NCI-H1694 treated with DMSO at 0.1 percent for 48 hours (cell line): ENCODE results near the gene MCM3AP.

Experiments used
- DNase-seq: peaks from one replicate; lab custom pipeline; 2025; lab: John Stamatoyannopoulos, UW

The MCM3AP gene

DNA sequence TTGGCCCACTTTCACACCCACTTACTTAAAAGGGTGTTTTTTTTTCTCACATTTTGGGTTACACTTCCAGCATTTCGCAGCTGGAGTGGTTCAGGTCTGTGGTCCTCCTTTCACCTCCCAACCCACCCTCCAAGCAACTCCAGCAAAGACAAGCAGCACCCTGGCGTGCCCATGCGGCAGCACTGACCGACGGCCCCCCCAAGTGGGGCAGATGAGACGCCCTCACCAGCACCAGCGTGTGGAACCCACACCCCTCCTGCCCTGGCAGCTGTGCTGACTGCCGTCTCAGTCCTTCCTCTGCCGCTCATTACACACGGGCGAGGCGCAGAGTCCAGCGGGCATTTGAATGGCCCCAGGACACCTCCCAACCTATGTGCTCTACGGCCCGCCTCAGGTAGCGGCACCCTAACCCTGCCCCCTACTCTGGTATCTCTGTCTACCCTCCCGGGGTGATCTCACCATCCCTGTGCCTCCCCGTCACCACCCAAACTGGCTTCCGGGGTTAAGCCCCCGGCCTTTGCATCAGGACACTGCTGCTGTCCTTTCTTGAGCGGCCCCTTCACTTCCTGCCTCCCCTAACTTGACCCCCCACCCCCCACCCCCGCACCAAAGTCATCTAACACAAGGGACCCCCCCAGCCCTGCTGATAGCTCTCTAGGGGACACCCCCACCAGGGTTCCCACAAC is 67.8 kb downstream of the MCM3AP start:
- DNase-seq = no peak

DNA sequence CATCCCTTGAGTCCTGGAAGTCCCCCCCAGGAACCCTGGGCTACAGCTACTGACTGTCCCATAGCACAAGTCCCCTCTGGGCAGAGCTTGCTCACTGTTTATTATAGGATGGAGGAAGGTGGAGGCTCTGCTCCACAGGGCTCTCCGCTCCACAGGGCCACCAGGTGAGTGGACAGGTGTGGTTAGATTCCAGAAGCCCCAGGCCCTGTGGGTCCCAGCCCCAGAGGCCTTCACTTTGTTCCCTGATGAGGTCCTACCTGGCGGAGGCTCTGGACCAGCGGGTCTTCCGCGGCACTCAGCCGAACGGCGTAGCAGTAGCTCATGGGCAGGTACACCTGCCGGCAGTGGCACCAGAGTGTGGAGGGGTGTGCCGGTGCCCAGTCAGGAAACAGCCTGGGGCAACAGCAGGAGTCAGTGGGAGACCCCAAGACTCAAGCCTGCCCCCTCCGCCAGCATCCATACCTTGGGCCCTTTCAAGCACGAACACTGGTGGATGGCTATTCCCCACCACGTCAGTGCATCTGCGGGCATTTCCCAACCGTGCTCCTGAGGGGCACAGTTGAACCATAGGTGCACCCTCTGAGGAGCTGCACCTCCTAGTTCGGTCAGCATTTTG is 69.2 kb downstream of the MCM3AP start:
- DNase-seq = no peak

DNA sequence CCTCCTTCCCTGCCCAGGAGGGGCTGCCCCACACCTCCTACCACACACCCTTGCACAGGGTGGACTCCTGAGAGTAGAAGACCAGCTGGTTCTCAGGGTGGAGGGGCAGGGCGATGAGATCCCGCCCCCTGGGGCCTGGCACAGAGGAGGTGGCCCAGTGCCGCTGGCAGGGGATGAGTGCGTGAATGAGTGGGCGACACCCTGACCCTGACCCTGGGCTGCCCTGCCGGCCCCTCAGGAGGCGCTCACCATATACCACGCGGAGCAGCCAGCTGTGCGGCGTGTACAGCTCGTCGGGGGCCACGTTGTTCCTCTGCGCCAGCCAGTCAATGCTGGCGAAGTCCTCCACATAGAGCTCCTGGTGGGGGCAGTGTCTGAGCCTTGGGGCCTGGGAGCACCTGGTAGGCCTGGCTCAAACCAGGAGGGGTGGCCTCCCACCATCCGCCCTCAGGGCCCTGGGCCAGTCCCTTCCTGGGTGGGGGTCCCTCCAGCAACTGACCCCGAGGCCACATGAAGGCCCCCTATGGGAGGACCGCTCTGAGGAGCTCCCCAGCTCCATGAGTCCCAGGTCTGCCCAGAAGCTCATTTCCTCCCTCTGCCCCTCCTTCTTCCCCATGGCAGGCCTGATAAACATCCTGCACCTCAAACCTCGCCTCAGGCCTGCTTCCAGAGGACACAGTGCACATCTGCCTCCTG is 69.8 kb downstream of the MCM3AP start:
- no peak for DNase-seq

- no peak for DNase-seq
Measured at GRCh38 chr21:46214478-46215340, 70.7 kb downstream of the MCM3AP start.

- DNase-seq = no peak
Measured at GRCh38 chr21:46213620-46214286, 71.7 kb downstream of the MCM3AP start.

- no peak for DNase-seq
Measured at GRCh38 chr21:46212721-46213484, 72.5 kb downstream of the MCM3AP start.

DNA sequence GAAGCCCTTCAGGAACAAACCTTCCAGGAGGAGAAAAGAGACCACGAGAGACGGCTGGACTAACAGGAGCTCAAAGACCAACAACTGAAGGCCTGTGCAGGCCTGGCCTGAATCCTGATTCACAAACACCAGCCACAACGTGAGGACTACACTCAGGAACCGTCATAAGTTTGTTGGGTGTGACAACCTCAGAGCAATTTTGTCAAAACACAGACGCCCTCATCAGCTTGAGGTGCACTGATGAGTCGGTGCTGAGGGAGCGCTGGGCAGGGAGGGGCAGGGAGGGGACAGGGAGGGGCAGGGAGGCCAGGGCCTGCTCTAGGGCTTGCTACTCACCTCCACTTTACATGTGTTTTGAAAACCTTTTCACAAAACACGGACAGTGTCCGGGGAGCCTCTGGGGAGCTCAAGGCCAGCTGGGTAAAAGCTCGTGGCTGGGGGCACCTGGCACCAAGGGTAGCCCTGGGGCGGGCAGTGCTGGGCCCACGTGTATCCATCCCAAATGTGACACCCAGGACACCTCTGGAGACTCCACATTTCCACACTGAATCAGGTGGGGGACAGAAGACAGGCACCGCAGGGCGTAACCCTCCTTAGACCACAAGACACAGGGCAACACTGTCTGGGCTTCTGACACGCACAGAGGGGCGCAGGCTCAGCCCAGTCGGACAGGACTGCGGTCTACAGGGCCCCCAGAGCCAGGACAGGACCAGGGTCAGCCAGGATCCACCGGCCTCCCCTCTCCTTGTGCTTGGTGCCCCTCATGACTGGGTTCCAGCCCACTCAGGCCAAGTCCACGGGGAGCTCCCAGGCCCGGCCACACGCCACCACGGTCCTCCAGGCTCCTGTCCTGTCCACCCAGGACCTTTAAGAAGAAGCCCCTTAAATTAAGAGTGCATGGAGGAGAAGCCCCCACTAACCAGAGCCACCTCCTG is 73.4 kb downstream of the MCM3AP start:
- no peak for DNase-seq

DNA sequence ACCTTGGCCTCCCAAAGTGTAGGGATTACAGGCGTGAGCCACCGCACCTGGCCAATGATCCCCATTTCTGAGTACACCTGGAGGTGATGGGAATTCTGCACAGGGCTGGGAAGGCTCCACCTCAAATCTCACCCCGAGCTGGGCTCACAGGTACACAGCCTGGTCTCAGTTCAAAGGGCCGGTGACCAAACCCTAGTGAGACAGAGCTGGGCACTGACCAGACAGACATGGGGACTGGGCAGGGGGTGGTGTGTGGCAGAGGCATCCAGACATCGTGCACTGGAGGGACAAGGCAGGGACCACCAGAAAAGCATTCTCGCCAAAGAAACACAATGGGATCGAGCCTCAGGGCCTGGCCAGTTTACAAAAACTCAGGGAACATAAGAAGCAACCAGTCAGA is 74.0 kb downstream of the MCM3AP start:
- no peak for DNase-seq

DNA sequence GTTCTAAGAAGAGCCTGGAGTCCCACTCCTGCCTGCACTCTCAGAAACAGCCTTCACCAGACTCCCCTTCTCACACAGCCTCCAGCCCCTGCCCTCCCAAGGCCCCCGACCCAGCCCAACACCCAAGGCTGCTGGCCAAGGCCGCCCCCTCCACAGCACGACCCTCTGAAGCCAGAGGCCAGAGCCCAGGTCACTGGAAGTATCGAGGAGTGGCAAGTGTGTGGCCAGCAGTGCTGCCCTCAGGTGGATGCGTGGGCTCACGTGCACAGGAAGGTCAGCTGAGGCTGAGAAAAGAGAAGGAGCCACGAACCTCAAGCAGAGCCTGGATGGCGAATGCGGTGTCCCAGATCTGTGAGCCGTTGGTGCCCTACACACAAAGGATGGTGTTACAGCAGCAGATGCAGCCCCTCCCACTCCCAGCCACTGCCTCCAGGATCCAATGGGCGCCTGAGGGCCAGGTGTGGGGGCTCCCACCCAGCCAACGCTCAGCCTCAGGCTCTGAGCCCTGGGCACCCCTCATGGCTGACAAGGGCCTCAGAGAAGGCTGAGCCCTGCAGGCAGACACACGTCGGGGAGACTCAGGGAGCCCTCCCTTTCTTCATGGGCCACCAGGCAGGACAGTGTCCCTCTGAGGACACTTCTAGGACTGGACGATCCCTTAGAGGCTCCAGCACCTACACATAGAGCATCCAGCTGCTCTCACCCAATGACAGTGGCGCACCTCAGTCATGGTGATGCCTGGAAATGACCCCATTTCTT is 74.9 kb downstream of the MCM3AP start:
- no peak for DNase-seq

- DNase-seq = no peak
Measured at GRCh38 chr21:46208761-46209721, 76.4 kb downstream of the MCM3AP start.

GRCh38 chr21:46207920-46208591 is 77.4 kb downstream of the MCM3AP start:
- DNase-seq = no peak

DNA sequence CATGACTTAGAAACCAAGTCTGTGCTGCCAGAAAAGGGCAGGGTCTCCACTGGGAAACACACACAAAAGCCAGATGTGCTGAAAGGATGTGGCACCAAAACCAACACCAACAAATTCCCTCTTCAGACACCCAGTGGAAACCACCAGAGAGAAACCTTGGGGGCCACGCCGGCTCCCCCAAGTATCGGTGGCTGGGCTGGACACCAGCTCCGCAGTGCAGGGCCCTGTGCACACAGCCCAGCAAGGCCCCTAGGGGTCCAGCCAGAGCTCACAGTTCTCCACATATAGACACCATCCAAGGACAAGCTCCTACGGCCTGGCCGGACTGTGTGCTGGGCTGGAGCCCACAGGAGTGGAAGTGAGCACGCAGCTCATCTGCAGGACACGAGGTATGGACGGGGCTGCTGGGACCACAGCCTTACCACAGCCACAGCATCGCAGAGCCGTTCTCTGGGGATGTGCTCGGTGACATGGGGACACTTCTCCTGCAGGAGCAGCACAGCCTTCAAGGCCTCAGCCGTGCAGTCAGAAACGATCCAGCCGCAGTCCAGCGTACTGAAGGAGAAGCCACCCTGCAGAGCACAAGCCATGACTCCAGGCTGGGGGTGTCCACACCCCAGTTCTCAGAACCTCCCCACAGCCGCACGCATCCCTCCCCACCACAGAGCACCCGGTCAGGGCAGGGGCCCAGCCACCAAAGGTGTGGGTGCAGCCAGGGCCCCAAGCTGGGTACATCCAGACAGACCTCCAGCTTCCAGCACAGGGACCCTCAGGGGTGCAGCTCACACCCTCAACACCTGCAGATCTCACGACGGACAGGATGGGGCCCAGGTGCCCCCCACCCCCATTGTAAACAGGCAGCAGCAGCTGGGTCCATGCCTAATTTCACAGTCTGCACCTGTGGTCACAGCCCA is 78.1 kb downstream of the MCM3AP start:
- DNase-seq = no peak

DNA sequence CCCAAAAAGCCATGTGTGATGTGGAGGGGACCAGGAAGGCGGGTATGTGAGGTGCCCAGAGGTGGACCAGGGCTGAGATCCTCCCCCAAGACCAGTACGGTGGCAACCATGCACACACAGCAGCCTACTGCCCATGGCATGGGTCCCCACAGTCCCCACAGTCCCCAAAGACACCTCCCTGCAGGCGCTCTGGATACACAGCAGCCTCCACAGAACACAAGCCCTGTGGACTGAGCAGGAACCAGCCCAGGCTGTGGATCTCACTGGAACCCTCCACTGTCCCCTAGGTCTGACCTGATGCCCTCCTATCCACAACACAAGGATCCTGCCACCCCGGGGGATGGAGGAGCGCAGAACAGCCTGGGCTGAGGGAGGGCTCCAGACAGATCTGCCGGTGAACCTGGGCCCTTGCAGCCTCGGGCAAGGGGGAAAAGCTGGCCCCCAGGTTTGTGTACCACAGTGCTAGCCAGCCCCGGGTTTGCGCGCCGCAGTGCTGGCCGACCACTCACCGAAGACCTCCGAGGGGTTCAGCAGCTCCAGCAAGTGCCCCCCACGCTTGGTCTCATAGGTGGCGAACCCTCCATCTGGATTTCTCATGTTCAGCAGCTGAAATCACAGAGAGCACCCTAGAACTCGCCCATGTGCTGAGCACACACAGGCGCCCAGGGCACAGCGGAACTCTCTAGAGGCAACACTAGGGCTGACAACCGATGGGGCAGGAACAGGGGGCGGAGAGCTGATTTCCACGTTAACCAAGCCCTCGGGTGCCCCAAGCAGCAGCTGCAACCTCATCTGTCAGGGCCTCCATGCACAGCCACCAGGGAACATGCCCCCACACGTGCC is 79.0 kb downstream of the MCM3AP start:
- DNase-seq = no peak

DNA sequence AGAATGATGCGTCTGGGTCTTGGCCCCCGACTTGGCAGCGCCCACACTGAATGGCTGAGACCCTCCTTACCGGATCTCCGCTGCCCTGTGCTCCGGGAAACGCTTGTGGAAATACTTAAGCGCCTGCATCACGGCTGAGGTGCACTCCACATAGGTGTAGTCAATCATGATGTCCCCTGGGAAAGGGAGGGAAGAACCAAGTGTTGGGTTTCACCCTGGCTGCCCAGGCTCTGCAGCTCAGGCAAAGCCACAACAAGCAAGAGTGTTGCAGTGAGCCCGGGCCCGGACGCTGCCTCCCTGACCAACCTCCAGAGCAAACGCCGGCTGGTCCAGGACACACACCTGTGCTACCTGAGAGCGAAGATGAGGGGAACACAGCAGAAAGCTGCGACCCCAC is 79.6 kb downstream of the MCM3AP start:
- no peak for DNase-seq

DNA sequence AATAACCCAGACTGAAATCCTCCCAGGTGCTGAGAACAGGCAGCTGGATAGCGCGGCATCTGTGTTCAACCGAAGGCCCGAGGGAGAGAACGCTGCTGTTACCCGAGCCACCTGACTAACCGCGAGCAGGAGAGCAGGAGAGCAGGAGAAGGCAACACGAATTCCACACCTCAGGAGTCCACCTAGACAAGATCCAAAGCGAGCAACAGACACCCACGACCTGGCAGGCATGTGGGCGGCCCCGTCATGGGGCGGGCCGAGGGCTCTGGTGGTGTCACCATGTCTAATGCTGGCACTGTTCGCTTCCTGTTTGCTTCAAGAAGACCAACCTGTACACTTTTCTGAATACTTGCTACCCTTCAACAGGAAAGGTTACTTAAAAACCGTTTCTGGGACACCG is 80.2 kb downstream of the MCM3AP start:
- no peak for DNase-seq
